ENCODE measurements around the gene REN. TPM values are rescaled to one million over a fixed set of nuclear protein-coding genes. Genes with fewer than 3 reads are reported as not detected.

Gene REN
- total and polyA plus RNA-seq, 2 donors from 2014 or later = 32.4 to 1,159 TPM

DNA sequence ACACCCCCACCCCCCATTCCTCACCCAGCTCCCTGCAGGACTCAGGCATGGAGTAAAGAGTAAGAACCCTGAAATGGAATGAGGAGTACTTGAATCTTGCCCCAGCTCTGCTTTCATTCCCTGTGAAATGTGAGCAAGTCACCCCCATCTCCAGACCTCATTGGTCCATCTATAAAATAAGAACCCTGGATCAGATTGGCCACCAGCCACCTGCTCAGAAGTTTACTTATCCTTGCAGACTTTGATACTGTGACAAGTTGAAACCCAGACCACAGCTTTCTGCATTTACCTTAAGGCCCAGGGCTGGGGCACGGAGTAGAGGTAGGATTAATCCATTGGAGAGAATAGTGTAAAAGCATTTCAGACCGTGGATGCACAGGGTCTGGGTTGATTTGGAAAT is 27.9 kb upstream of the REN start:
- no peaks in the 10 kb centered on the region for H3K36me3 ChIP-seq (ENCODE audit: control insufficient read depth in 2 of 3, insufficient read depth in 3 of 3, low read length in 3 of 3)
- DNase-seq (no peak), FAIRE-seq (no peak)
- H3K27ac ChIP-seq (ENCODE audit: low read depth in 2 of 2, low read length in 2 of 2) = no peak overlapping the region
- H3K27me3 ChIP-seq (ENCODE audit: control insufficient read depth, insufficient read depth, low read length) = peaks cover under 1% of the 10 kb centered on the region
- peaks cover 0 to 3% (median 0%) of the 10 kb centered on the region in 3 donors for H3K9me3 ChIP-seq (ENCODE audit: control insufficient read depth in 2 of 3, insufficient read depth in 1 of 3, low read length in 3 of 3)
- H3K4me1 ChIP-seq (ENCODE audit: control insufficient read depth in 2 of 3, insufficient read depth in 2 of 3, low read depth in 1 of 3, low read length in 3 of 3) = peaks cover 0 to 4% (median 3%) of the 10 kb centered on the region in 3 donors
- H3K4me3 ChIP-seq (ENCODE audit: low read length in 3 of 3) = no peak overlapping the region
- intact Hi-C loops (cut with DNase I) = no loop called here
- TF ChIP-seq, protein P1, sequence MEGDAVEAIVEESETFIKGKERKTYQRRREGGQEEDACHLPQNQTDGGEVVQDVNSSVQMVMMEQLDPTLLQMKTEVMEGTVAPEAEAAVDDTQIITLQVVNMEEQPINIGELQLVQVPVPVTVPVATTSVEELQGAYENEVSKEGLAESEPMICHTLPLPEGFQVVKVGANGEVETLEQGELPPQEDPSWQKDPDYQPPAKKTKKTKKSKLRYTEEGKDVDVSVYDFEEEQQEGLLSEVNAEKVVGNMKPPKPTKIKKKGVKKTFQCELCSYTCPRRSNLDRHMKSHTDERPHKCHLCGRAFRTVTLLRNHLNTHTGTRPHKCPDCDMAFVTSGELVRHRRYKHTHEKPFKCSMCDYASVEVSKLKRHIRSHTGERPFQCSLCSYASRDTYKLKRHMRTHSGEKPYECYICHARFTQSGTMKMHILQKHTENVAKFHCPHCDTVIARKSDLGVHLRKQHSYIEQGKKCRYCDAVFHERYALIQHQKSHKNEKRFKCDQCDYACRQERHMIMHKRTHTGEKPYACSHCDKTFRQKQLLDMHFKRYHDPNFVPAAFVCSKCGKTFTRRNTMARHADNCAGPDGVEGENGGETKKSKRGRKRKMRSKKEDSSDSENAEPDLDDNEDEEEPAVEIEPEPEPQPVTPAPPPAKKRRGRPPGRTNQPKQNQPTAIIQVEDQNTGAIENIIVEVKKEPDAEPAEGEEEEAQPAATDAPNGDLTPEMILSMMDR (IDR thresholded peaks at IDR 0.05; ENCODE audit: borderline replicate concordance, extremely low read depth, insufficient read depth) = no peak
- H3K9ac ChIP-seq (ENCODE audit: low read length in 3 of 3) = no peak overlapping the region

DNA sequence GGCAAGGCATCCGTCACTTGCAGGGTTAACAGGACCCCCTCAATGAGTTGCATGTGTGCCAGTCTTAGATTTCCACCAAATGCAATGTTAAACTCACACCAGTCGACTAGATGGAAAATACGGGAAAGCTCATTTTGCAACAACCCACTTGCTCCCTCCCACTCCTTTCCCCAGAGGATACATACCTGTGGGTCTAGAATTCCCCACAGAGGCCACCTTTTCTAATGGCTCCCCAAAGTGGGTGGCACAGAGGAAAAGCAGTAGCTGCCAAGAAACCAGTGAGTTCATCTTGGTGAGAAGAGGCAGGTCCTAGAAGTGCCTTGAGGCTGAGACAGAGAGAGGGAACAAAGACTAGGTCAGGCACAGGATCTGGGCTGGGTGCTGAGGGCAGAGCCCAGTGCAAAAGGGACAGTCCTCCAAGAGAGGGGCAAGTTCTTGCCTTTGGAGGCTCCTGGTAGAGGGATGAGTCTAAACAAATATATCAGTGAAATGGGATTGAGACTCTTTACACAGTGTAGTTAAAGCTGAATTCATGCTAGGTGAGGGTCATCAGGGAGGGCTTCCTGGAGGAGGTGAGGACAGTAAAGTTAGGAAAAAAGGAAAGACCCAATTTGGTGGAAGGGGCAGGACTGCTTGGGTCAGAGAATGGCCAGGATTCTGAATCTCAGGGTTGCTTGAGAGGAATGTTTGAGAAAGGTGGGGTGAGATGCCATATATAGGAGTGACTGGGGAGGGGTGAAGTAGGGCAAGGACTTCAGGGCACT is 26.6 kb upstream of the REN start:
- Histone ChIP-seq H3K27ac (ENCODE audit: low read depth in 2 of 2, low read length in 2 of 2) (no peak overlapping the region), H3K27me3 (ENCODE audit: control insufficient read depth, insufficient read depth, low read length) (peaks cover 2% of the 10 kb centered on the region)

DNA sequence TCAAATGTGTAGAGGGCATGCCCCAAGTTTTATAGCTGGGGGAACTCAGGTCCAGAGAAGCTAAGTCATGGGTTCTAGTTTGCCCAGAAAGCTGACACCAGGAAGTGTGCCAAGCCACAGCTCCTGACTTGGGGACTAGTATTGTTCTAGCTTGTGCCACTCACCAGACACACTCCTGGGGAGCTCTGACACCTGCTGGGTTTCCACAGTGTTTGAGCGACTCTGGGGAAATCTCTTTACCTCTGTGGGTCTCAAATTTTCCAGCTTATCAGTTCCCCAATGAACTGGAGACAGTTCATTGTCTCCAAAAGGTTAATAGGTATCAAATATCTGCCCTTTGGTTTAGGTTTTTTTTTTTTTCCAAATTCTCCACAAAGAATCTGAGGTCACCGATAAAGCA is 25.9 kb upstream of the REN start:
- TF ChIP-seq, protein P1 (IDR thresholded peaks at IDR 0.05; ENCODE audit: borderline replicate concordance, extremely low read depth, insufficient read depth) = no peak
- Histone ChIP-seq H3K27ac (ENCODE audit: low read depth in 2 of 2, low read length in 2 of 2) (no peak overlapping the region), H3K4me3 (ENCODE audit: low read length in 3 of 3) (no peak overlapping the region), H3K27me3 (ENCODE audit: control insufficient read depth, insufficient read depth, low read length) (peaks cover 2% of the 10 kb centered on the region), H3K36me3 (ENCODE audit: control insufficient read depth in 2 of 3, insufficient read depth in 3 of 3, low read length in 3 of 3) (no peaks in the 10 kb centered on the region), H3K9ac (ENCODE audit: low read length in 3 of 3) (no peak overlapping the region), H3K9me3 (ENCODE audit: control insufficient read depth in 2 of 3, insufficient read depth in 1 of 3, low read length in 3 of 3) (peaks cover 0 to 3% (median 0%) of the 10 kb centered on the region in 3 donors), H3K4me1 (ENCODE audit: control insufficient read depth in 2 of 3, insufficient read depth in 2 of 3, low read depth in 1 of 3, low read length in 3 of 3) (peaks cover 0 to 4% (median 3%) of the 10 kb centered on the region in 3 donors)
- intact Hi-C loops (cut with DNase I) = no loop called here
- FAIRE-seq (no peak), DNase-seq (no peak)

More for the DNA sequence above, 26.6 kb upstream of the REN start:
- no peak for DNase-seq
- Histone ChIP-seq H3K4me3 (ENCODE audit: low read length in 3 of 3) (no peak overlapping the region), H3K36me3 (ENCODE audit: control insufficient read depth in 2 of 3, insufficient read depth in 3 of 3, low read length in 3 of 3) (no peaks in the 10 kb centered on the region), H3K9ac (ENCODE audit: low read length in 3 of 3) (no peak overlapping the region), H3K9me3 (ENCODE audit: control insufficient read depth in 2 of 3, insufficient read depth in 1 of 3, low read length in 3 of 3) (peaks cover 0 to 3% (median 0%) of the 10 kb centered on the region in 3 donors), H3K4me1 (ENCODE audit: control insufficient read depth in 2 of 3, insufficient read depth in 2 of 3, low read depth in 1 of 3, low read length in 3 of 3) (peaks cover 0 to 4% (median 3%) of the 10 kb centered on the region in 3 donors)
- FAIRE-seq = no peak
- TF ChIP-seq, protein P1 (IDR thresholded peaks at IDR 0.05; ENCODE audit: borderline replicate concordance, extremely low read depth, insufficient read depth) = no peak
- intact Hi-C loops (cut with DNase I) = no loop called here

Data from kidney (tissue), 14 donors.